ENCODE measurements around the gene CD80. TPM values are rescaled to one million over a fixed set of nuclear protein-coding genes. Genes with fewer than 3 reads are reported as not detected.

The CD80 gene
- total and polyA plus RNA-seq, 9 of the 15 experiments (the other 6 are each of a cell fraction or from before 2014, with no cell fraction given) = 3.0 to 8.2 (median 5.7) TPM

DNA sequence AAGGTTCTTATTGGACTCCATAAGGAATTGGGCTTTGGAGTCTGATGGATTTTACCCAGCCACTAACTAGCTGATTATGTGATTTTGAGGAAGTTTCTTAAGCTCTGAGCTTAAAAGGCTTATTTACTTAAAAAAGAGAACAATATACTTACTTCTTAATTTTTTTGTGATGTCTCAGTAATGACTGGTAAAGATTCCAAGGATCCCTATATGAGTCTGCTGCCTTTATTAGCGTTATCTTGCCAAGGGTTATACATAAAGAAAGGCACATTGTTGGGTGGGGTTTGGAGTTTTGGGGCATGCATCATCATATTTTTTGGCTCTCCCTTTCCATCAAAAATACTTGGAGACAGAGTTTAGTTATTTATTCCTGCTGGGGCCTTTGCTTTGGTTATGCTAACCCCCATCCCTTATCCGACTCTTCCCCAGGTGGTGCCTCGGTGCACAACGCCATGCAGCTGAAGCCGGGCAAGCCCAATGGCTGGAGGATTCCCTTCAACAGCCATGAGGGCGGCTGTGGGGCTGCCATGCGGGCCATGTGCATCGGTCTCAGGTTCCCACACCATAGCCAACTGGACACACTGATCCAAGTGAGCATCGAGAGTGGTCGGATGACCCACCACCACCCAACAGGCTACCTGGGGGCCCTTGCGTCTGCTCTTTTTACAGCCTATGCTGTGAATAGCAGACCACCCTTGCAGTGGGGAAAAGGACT is 26.6 kb upstream of the CD80 start:
- FAIRE-seq (no peak), DNase-seq (ENCODE audit: extremely low read depth in 1 of 4, low spot score in 3 of 4) (no peak), ATAC-seq (no peak)
- ChIA-PET CTCF (ENCODE audit: low intra/inter-chr PET ratio) (no interaction called here), POLR2A (interaction anchor here (0.6 kb wide), 2 partner anchors 32 to 88 kb away, joined by 3 read pairs; no protein-coding TSS in a partner anchor)
- H3K36me3 ChIP-seq (ENCODE audit: control insufficient read depth, insufficient read depth, low read length) = no peaks in the 10 kb centered on the region
- no peaks in the 10 kb centered on the region for H4K20me1 ChIP-seq (replicated peaks; ENCODE audit: control insufficient read depth, insufficient read depth, low read length)
- H3K27me3 ChIP-seq (ENCODE audit: control insufficient read depth in 2 of 2, insufficient read depth in 2 of 2, low read length in 2 of 2) = no peaks in the 10 kb centered on the region; a peak in 1 of 5 replicates
- intact Hi-C loops (cut with micrococcal nuclease) (no loop called here), in situ Hi-C loops (cut with MboI) (no loop called here)
- no peak overlapping the region for H3K9ac ChIP-seq (ENCODE audit: insufficient read depth in 1 of 2, low read depth in 2 of 2, low read length in 2 of 2)
- no peak overlapping the region for H3K27ac ChIP-seq (ENCODE audit: extremely low read depth, low read depth, low read length)
- no peak overlapping the region for H2AFZ ChIP-seq (ENCODE audit: low read depth, low read length)
- no peaks in the 10 kb centered on the region; a peak in 1 of 5 replicates for H3K4me1 ChIP-seq (replicated peaks in 1 of 2; ENCODE audit: control insufficient read depth in 2 of 2, insufficient read depth in 2 of 2, low read length in 2 of 2)
- H3K9me1 ChIP-seq (ENCODE audit: control insufficient read depth, insufficient read depth, low read length) = no peaks in the 10 kb centered on the region
- no TSS peak for BruUV-seq (replicated peaks)
- WGBS (ENCODE audit: insufficient coverage, low coverage, missing lambda C conversion rate) = 39% methylated on average over 6 of the region's 11 CpGs
- no peak overlapping the region for H3K4me3 ChIP-seq
- TF ChIP-seq TCF3 (CRISPR knock-in tag; IDR thresholded peaks at IDR 0.05) (no peak), RCOR1 (IDR thresholded peaks at IDR 0.05; ENCODE audit: borderline replicate concordance in 1 of 2, low read depth in 2 of 2, low read length in 2 of 2) (no peak), NCOA2 (IDR thresholded peaks at IDR 0.05; ENCODE audit: partially characterized antibody in 2 of 2) (no peak), ZNF175 (CRISPR knock-in tag; IDR thresholded peaks at IDR 0.05; ENCODE audit: low read depth) (no peak)
- TF ChIP-seq, protein P1, sequence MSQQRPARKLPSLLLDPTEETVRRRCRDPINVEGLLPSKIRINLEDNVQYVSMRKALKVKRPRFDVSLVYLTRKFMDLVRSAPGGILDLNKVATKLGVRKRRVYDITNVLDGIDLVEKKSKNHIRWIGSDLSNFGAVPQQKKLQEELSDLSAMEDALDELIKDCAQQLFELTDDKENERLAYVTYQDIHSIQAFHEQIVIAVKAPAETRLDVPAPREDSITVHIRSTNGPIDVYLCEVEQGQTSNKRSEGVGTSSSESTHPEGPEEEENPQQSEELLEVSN (IDR thresholded peaks at IDR 0.05; ENCODE audit: borderline replicate concordance in 1 of 2, extremely low read depth in 1 of 2, insufficient read depth in 1 of 2, insufficient read length in 1 of 2, low read depth in 1 of 2, low read length in 1 of 2, poor library complexity in 1 of 2, severe bottlenecking in 1 of 2) = no peak
- H3K79me2 ChIP-seq (ENCODE audit: control insufficient read depth, insufficient read depth, low read length) = no peaks in the 10 kb centered on the region
- H3K9me3 ChIP-seq (replicated peaks; ENCODE audit: control insufficient read depth, insufficient read depth, low read depth, low read length) = 0 out of 2 replicates have a peak, but pooled peaks cover 2% of the 10 kb centered on the region
- H3K4me2 ChIP-seq (ENCODE audit: insufficient read depth, low read length) = no peak overlapping the region

All from K562 (cell line).